Thoracic aorta (tissue), 2 donors: ENCODE measurements around the gene LSP1. TPM values are rescaled to one million over a fixed set of nuclear protein-coding genes. Genes with fewer than 3 reads are reported as not detected.
"Not testable (repeated sequence)": the region's sequence is repeated elsewhere in the genome, so short reads cannot be mapped to it uniquely, and the experiment has no call there.

Experiments used
- ATAC-seq: fragments of 150-250 bp; one replicate; pipeline ENCODE4 v1.8.0; 2017; ENCODE audit warnings: low read depth; ENCODE audit not compliant: insufficient number of reproducible peaks, low FRiP score
- DNase-seq: peaks from one replicate; pipeline ENCODE4 v3.0.0-alpha.2; 2020; ENCODE audit warnings: low spot score
- H3K27ac ChIP-seq, 2 donors: fragments of 200-600 bp; sonication (generic); 1 replicate in 1 of 2; 2 replicates in 1 of 2; pipeline ENCODE4 v1.5.1; 2016; ENCODE audit warnings: mild to moderate bottlenecking in 2 of 2, moderate library complexity in 2 of 2
- H3K27me3 ChIP-seq: fragments of 200-600 bp; sonication (generic); replicated peaks from 2 replicates; pipeline ENCODE4 v1.6.0; 2016; ENCODE audit warnings: mild to moderate bottlenecking; ENCODE audit not compliant: insufficient read depth
- H3K36me3 ChIP-seq: fragments of 200-600 bp; sonication (generic); one replicate; pipeline ENCODE4 v1.5.1; 2016
- H3K4me1 ChIP-seq, 2 donors: fragments of 200-600 bp; sonication (generic); 1 replicate in 1 of 2; 2 replicates in 1 of 2; pipeline versions ENCODE4 v1.5.1 to v1.6.0; 2016; ENCODE audit warnings: low read depth in 2 of 2, mild to moderate bottlenecking in 1 of 2; ENCODE audit not compliant: control insufficient read depth in 1 of 2
- H3K4me3 ChIP-seq: fragments of 200-600 bp; sonication (generic); 2 replicates; pipeline ENCODE4 v1.5.1; 2016; ENCODE audit warnings: mild to moderate bottlenecking
- H3K9me3 ChIP-seq: fragments of 200-600 bp; sonication (generic); 2 replicates; pipeline ENCODE4 v1.5.1; 2016
- CTCF ChIP-seq: fragments of 200-600 bp; sonication (generic); IDR thresholded peaks from one replicate; pipeline ENCODE4 v1.5.1; 2019; ENCODE audit warnings: antibody characterized with exemption
- total RNA-seq, 2 donors: library from RNA; depleted of rRNA; stranded (reverse); fragments of >200 nt; gene quantifications; one replicate each; pipeline versions ENCODE4 v1.1.0 to v1.2.3, GENCODE V29; 2016

LSP1 gene
- total RNA-seq, 2 donors from 2014 or later, result 23.6 to 40.5 TPM

GRCh38 chr11:1870721-1871466 is 18.0 kb downstream of the LSP1 start:
- no peak for TF ChIP-seq CTCF
- no peaks in the 10 kb centered on the region for H3K36me3 ChIP-seq
- DNase-seq (no peak), ATAC-seq (peak; percentile 58)
- no peaks in the 10 kb centered on the region for H3K27me3 ChIP-seq
- H3K4me1 ChIP-seq, result peaks cover 39 to 61% of the 10 kb centered on the region in 2 donors
- peak overlapping the region in 1 of 2 donors; percentile 59 for H3K27ac ChIP-seq
- peak overlapping the region; percentile 53 for H3K4me3 ChIP-seq
- no peaks in the 10 kb centered on the region for H3K9me3 ChIP-seq

GRCh38 chr11:1871531-1871930 is 18.6 kb downstream of the LSP1 start:
- Histone ChIP-seq H3K27ac (peak overlapping the region in 1 of 2 donors; percentile 59), H3K27me3 (no peaks in the 10 kb centered on the region), H3K9me3 (no peaks in the 10 kb centered on the region), H3K4me1 (peaks cover 43 to 61% of the 10 kb centered on the region in 2 donors), H3K4me3 (peak overlapping the region; percentile 53), H3K36me3 (no peaks in the 10 kb centered on the region)
- no peak for DNase-seq
- ATAC-seq, result no peak
- no peak for TF ChIP-seq CTCF

- DNase-seq, result no peak
- no peak overlapping the region for H3K4me3 ChIP-seq
- H3K4me1 ChIP-seq, result peaks cover 51 to 70% of the 10 kb centered on the region in 2 donors
Observed at GRCh38 chr11:1872267-1872985, 19.5 kb downstream of the LSP1 start.

GRCh38 chr11:1873048-1873812 is 20.3 kb downstream of the LSP1 start:
- no peak for TF ChIP-seq CTCF
- no peak for DNase-seq

More at GRCh38 chr11:1872267-1872985, 19.5 kb downstream of the LSP1 start:
- H3K27me3 ChIP-seq, result no peaks in the 10 kb centered on the region
- TF ChIP-seq CTCF, result no peak
- H3K9me3 ChIP-seq, result no peaks in the 10 kb centered on the region
- H3K36me3 ChIP-seq, result no peaks in the 10 kb centered on the region
- H3K27ac ChIP-seq, result no peak overlapping the region
- no peak for ATAC-seq

GRCh38 chr11:1873813-1874150 is 20.9 kb downstream of the LSP1 start:
- not testable (repeated sequence) for H3K27me3 ChIP-seq, ATAC-seq, DNase-seq, H3K9me3 ChIP-seq, H3K27ac ChIP-seq, H3K4me3 ChIP-seq, H3K36me3 ChIP-seq
- peaks cover 41 to 64% of the 10 kb centered on the region in 2 donors for H3K4me1 ChIP-seq

More at GRCh38 chr11:1873048-1873812, 20.3 kb downstream of the LSP1 start:
- no peaks in the 10 kb centered on the region for H3K36me3 ChIP-seq
- H3K27ac ChIP-seq, result no peak overlapping the region
- no peak overlapping the region for H3K4me3 ChIP-seq
- no peaks in the 10 kb centered on the region for H3K9me3 ChIP-seq
- no peak for ATAC-seq
- peaks cover 46 to 69% of the 10 kb centered on the region in 2 donors for H3K4me1 ChIP-seq
- H3K27me3 ChIP-seq, result no peaks in the 10 kb centered on the region

GRCh38 chr11:1874441-1875092 is 21.7 kb downstream of the LSP1 start:
- not testable (repeated sequence) for DNase-seq

More at GRCh38 chr11:1874441-1875092, 21.7 kb downstream of the LSP1 start:
- ATAC-seq, H3K27me3 ChIP-seq, H3K9me3 ChIP-seq, H3K4me3 ChIP-seq, H3K27ac ChIP-seq, H3K36me3 ChIP-seq: not testable (repeated sequence)
- H3K4me1 ChIP-seq, result peaks cover 35 to 56% of the 10 kb centered on the region in 2 donors
